Measurements from ENCODE around the gene APOBR. TPM values are rescaled to one million over a fixed set of nuclear protein-coding genes. Genes with fewer than 3 reads are reported as not detected.

APOBR gene
- total and polyA plus RNA-seq, 2 of the 13 experiments (the other 11 are each of a cell fraction or from before 2014, with no cell fraction given), result 0.03 TPM; not detected in 1

- TF ChIP-seq ZNF800 (CRISPR knock-in tag; IDR thresholded peaks at IDR 0.05), result no peak
- TF ChIP-seq ZSCAN22 (CRISPR knock-in tag; IDR thresholded peaks at IDR 0.05), result no peak
- TF ChIP-seq TGIF2 (CRISPR knock-in tag; IDR thresholded peaks at IDR 0.05), result peak; percentile 70
- peak; percentile 86 for TF ChIP-seq CEBPB (IDR thresholded peaks at IDR 0.05; ENCODE audit: borderline replicate concordance, low read depth, low read length)
- TF ChIP-seq ATF5 (CRISPR knock-in tag; IDR thresholded peaks at IDR 0.05; ENCODE audit: low read depth), result no peak
- no peak; the same call in 1 of the 2 replicates for TF ChIP-seq ZSCAN21 (CRISPR knock-in tag; IDR thresholded peaks at IDR 0.05; ENCODE audit: borderline replicate concordance)
- TF ChIP-seq SP2 (CRISPR knock-in tag; IDR thresholded peaks at IDR 0.05), result 0 out of 2 replicates have a peak, but pooled peaks have one; percentile 20
- TF ChIP-seq ZNF574 (CRISPR knock-in tag; IDR thresholded peaks at IDR 0.05), result peak; percentile 87
- TF ChIP-seq NFATC3 (CRISPR knock-in tag; IDR thresholded peaks at IDR 0.05), result no peak
- TF ChIP-seq ZNF570 (CRISPR knock-in tag; IDR thresholded peaks at IDR 0.05; ENCODE audit: borderline replicate concordance), result no peak
- TF ChIP-seq PBX3 (CRISPR knock-in tag; IDR thresholded peaks at IDR 0.05; ENCODE audit: borderline replicate concordance), result no peak
- TF ChIP-seq ZNF775 (CRISPR knock-in tag; IDR thresholded peaks at IDR 0.05; ENCODE audit: borderline replicate concordance), result no peak
- peak; percentile 5; the same call in 1 of the 2 replicates for TF ChIP-seq ZNF83 (CRISPR knock-in tag; IDR thresholded peaks at IDR 0.05; ENCODE audit: borderline replicate concordance)
- no peak for TF ChIP-seq GPN1 (CRISPR knock-in tag; IDR thresholded peaks at IDR 0.05; ENCODE audit: borderline replicate concordance)
- no peak for TF ChIP-seq POLR2AphosphoS2 (IDR thresholded peaks at IDR 0.05; ENCODE audit: low read depth, low read length)
- no peak for TF ChIP-seq MED8 (CRISPR knock-in tag; IDR thresholded peaks at IDR 0.05; ENCODE audit: insufficient replicate concordance)
- no peak for TF ChIP-seq ZNF530 (CRISPR knock-in tag; IDR thresholded peaks at IDR 0.05; ENCODE audit: low read depth)
- no peak; the same call in 1 of the 2 replicates for TF ChIP-seq ZNF777 (CRISPR knock-in tag; IDR thresholded peaks at IDR 0.05)
- peak; percentile 58 for TF ChIP-seq KMT2A (CRISPR knock-in tag; IDR thresholded peaks at IDR 0.05)
- TF ChIP-seq NRL (CRISPR knock-in tag; IDR thresholded peaks at IDR 0.05; ENCODE audit: borderline replicate concordance), result no peak
- TF ChIP-seq ZNF510 (CRISPR knock-in tag; IDR thresholded peaks at IDR 0.05; ENCODE audit: low read depth), result no peak
- TF ChIP-seq FOXC1 (CRISPR knock-in tag; IDR thresholded peaks at IDR 0.05; ENCODE audit: borderline replicate concordance), result no peak; the same call in none of the 2 replicates
These were observed 44.5 kb downstream of the APOBR start, which contains the start of gene NUPR1 (continued) for GRCh38 chr16:28538733-28539596.

Measured in HepG2 (cell line).